HCT116 (cell line): Measurements from ENCODE around the gene SIX3. TPM values are rescaled to one million over a fixed set of nuclear protein-coding genes. Genes with fewer than 3 reads are reported as not detected.

ENCODE experiments used
- ATAC-seq: fragments of 200-7000 bp; cut with Tn5 transposase; 2 replicates; pipeline ENCODE4 v1.9.1; 2020; ENCODE audit warnings: mild to moderate bottlenecking, moderate library complexity
- BruUV-seq: library from RNA; stranded (reverse); fragments of 400-500 nt; replicated peaks from 2 replicates; lab custom pipeline; 2021; lab: Mats Ljungman, UMichigan
- CTCF ChIA-PET: fragments of 300-600 bp; sonication (Branson Sonifier 250); formaldehyde crosslinking; loops from one replicate; lab custom pipeline; 2021; ENCODE audit warnings: antibody characterized with exemption; lab: Charles Lee
- POLR2A ChIA-PET: fragments of 300-600, 350-600 bp; sonication (Branson Sonifier 250); formaldehyde crosslinking; loops from one replicate; lab custom pipeline; 2021; ENCODE audit warnings: antibody characterized with exemption; lab: Charles Lee
- RAD21 ChIA-PET, 2 experiments: fragments of 300-600 bp; sonication (Branson Sonifier 250); formaldehyde crosslinking; loops; one replicate each; lab custom pipeline; 2023; ENCODE audit warnings: low total read pairs in 2 of 2; ENCODE audit not compliant: uncharacterized antibody in 2 of 2, unreplicated experiment in 2 of 2, low non-redundant PET in 1 of 2; lab: Charles Lee
- DNase-seq: peaks from one replicate; pipeline ENCODE4 v3.0.0-alpha.2; 2010; ENCODE audit warnings: low read depth, low spot score
- H2AFZ ChIP-seq: fragments of 200-600 bp; shearing (Covaris generic), sonication (generic); 2 replicates; pipeline ENCODE4 v1.6.1; 2017; ENCODE audit warnings: low read depth, mixed run types, mixed read lengths, antibody characterized with exemption, low read length; ENCODE audit not compliant: poor library complexity, severe bottlenecking
- H3K27ac ChIP-seq: 2 replicates; pipeline ENCODE4 v1.5.1; 2012; ENCODE audit warnings: low read depth, low read length
- H3K27me3 ChIP-seq: fragments of 200-600 bp; sonication (generic); 2 replicates; pipeline ENCODE4 v1.6.1; 2016; ENCODE audit warnings: mixed run types, low read length, mixed read lengths; ENCODE audit not compliant: insufficient read depth
- H3K36me3 ChIP-seq, 2 experiments: fragments of 200-500 bp in 1 of 2; fragments of 200-600 bp in 1 of 2; sonication (Bioruptor generic) in 1 of 2; sonication (generic) in 1 of 2; 2 replicates each; pipeline versions ENCODE4 v1.5.1 to v1.6.1; 2014 to 2016; ENCODE audit warnings: low read length in 2 of 2, inconsistent platforms in 1 of 2, mixed read lengths in 1 of 2, mixed run types in 1 of 2; ENCODE audit not compliant: insufficient read depth in 2 of 2, control insufficient read depth in 1 of 2
- H3K4me1 ChIP-seq, 2 experiments: fragments of 200-600 bp in 1 of 2; sonication (generic) in 1 of 2; 2 replicates each; pipeline versions ENCODE4 v1.5.1 to v1.6.1; 2012 to 2017; ENCODE audit warnings: low read length in 2 of 2, inconsistent platforms in 1 of 2, mild to moderate bottlenecking in 1 of 2, mixed read lengths in 1 of 2, mixed run types in 1 of 2, moderate library complexity in 1 of 2; ENCODE audit not compliant: insufficient read depth in 2 of 2, control insufficient read depth in 1 of 2
- H3K4me2 ChIP-seq: fragments of 200-600 bp; sonication (generic); 2 replicates; pipeline ENCODE4 v1.6.1; 2017; ENCODE audit warnings: mixed run types, low read length, mixed read lengths
- H3K4me3 ChIP-seq, 2 experiments: fragments of 200-600 bp in 1 of 2; sonication (generic) in 1 of 2; replicated peaks in 1 of 2; 2 replicates each; pipeline ENCODE4 v1.5.1; 2011 to 2016; ENCODE audit warnings: low read length in 2 of 2, control low read depth in 1 of 2, low read depth in 1 of 2, mild to moderate bottlenecking in 1 of 2, mixed read lengths in 1 of 2, mixed run types in 1 of 2
- H3K79me2 ChIP-seq: fragments of 200-600 bp; sonication (generic); 2 replicates; pipeline ENCODE4 v1.6.1; 2017; ENCODE audit warnings: mild to moderate bottlenecking, mixed run types, low read length, moderate library complexity, mixed read lengths; ENCODE audit not compliant: insufficient read depth
- H3K9ac ChIP-seq: fragments of 200-600 bp; sonication (generic); 2 replicates; pipeline ENCODE4 v1.6.1; 2016; ENCODE audit warnings: low read length, mixed read lengths
- H3K9me2 ChIP-seq: fragments of 200-600 bp; sonication (generic), shearing (Covaris generic); 2 replicates; pipeline ENCODE4 v1.6.1; 2017; ENCODE audit warnings: mixed run types, mild to moderate bottlenecking, moderate library complexity; ENCODE audit not compliant: insufficient read depth
- H3K9me3 ChIP-seq, 2 experiments: fragments of 200-500 bp in 1 of 2; fragments of 200-600 bp in 1 of 2; sonication (Bioruptor generic) in 1 of 2; sonication (generic) in 1 of 2; 2 replicates each; pipeline ENCODE4 v1.6.1; 2014 to 2017; ENCODE audit warnings: low read length in 2 of 2, mixed read lengths in 2 of 2, inconsistent platforms in 1 of 2, low read depth in 1 of 2, mild to moderate bottlenecking in 1 of 2, mixed run types in 1 of 2, moderate library complexity in 1 of 2; ENCODE audit not compliant: control insufficient read depth in 1 of 2, insufficient read depth in 1 of 2
- H4K20me1 ChIP-seq: fragments of 200-600 bp; sonication (generic), shearing (Covaris generic); 2 replicates; pipeline ENCODE4 v1.6.1; 2017; ENCODE audit warnings: mixed run types, mild to moderate bottlenecking, moderate library complexity; ENCODE audit not compliant: insufficient read depth
- EGR1 ChIP-seq: IDR thresholded peaks from 2 replicates; pipeline ENCODE4 v1.6.1; 2012; ENCODE audit warnings: low read depth
- EZH2 ChIP-seq: fragments of 200-600 bp; sonication (generic); IDR thresholded peaks from 2 replicates; pipeline ENCODE4 v1.6.1; 2017; ENCODE audit warnings: antibody characterized with exemption, mixed run types
- EZH2phosphoT487 ChIP-seq: fragments of 200-600 bp; IDR thresholded peaks from 2 replicates; pipeline ENCODE4 v1.6.1; 2018; ENCODE audit warnings: antibody characterized with exemption, borderline replicate concordance
- JUND ChIP-seq: IDR thresholded peaks from 2 replicates; pipeline ENCODE4 v1.6.1; 2012
- SIN3A ChIP-seq: IDR thresholded peaks from 2 replicates; pipeline ENCODE4 v1.6.1; 2012; ENCODE audit warnings: low read depth
- SP1 ChIP-seq: IDR thresholded peaks from 2 replicates; pipeline ENCODE4 v1.6.1; 2012; ENCODE audit warnings: low read depth
- SRF ChIP-seq: IDR thresholded peaks from 2 replicates; pipeline ENCODE4 v1.6.1; 2012; ENCODE audit warnings: low read depth
- ZBTB33 ChIP-seq: IDR thresholded peaks from 2 replicates; pipeline ENCODE4 v1.6.1; 2011; ENCODE audit warnings: mild to moderate bottlenecking, low read length, moderate library complexity; ENCODE audit not compliant: insufficient replicate concordance; ENCODE audit errors: extremely low read depth
- intact Hi-C: fragments of 100-400 bp; cut with micrococcal nuclease; formaldehyde crosslinking; loops from 2 replicates; pipeline ENCODE4 v1.10.0; 2022
- total RNA-seq: library from RNA; stranded (reverse); gene quantifications from one replicate; pipeline ENCODE4 v1.2.1, GENCODE V29; 2021; ENCODE audit not compliant: unreplicated experiment

SIX3 gene
- total RNA-seq, 1 experiment from 2014 or later: 1.2 TPM

GRCh38 chr2:44902217-44903137, 39.0 kb upstream of the SIX3 start:
- no peak for ATAC-seq
- Histone ChIP-seq H3K27ac (no peak overlapping the region), H3K4me2 (no peak overlapping the region)
- TF ChIP-seq EZH2: no peak
- TF ChIP-seq SP1: no peak
- no peak for TF ChIP-seq JUND
- TF ChIP-seq, all 23 proteins: peak for 0
- peaks cover 19% of the 10 kb centered on the region for H3K27me3 ChIP-seq
- H3K4me3 ChIP-seq: no peak overlapping the region
- DNase-seq: no peak
- H3K4me1 ChIP-seq: no peaks in the 10 kb centered on the region
- no peaks in the 10 kb centered on the region for H3K36me3 ChIP-seq
- no peaks in the 10 kb centered on the region for H4K20me1 ChIP-seq
- POLR2A ChIA-PET: no interaction called here
- CTCF ChIA-PET: no interaction called here
- H3K79me2 ChIP-seq: no peaks in the 10 kb centered on the region
- no peak overlapping the region for H2AFZ ChIP-seq
- no TSS peak for BruUV-seq
- RAD21 ChIA-PET: no interaction called here
- H3K9me3 ChIP-seq: no peaks in the 10 kb centered on the region
- intact Hi-C loops: no loop called here
- H3K9ac ChIP-seq: no peak overlapping the region
- H3K9me2 ChIP-seq: no peaks in the 10 kb centered on the region

GRCh38 chr2:44904578-44904977, 36.9 kb upstream of the SIX3 start:
- no peak for DNase-seq
- Histone ChIP-seq H3K36me3 (no peaks in the 10 kb centered on the region), H3K79me2 (no peaks in the 10 kb centered on the region), H3K4me3 (no peak overlapping the region), H3K4me1 (no peaks in the 10 kb centered on the region), H3K9ac (no peak overlapping the region), H4K20me1 (no peaks in the 10 kb centered on the region), H3K9me3 (no peaks in the 10 kb centered on the region), H3K4me2 (no peak overlapping the region), H2AFZ (no peak overlapping the region), H3K27me3 (peaks cover 18% of the 10 kb centered on the region), H3K27ac (no peak overlapping the region), H3K9me2 (no peaks in the 10 kb centered on the region)
- CTCF ChIA-PET: no interaction called here
- RAD21 ChIA-PET: no interaction called here
- ATAC-seq: no peak
- no peak for TF ChIP-seq EZH2phosphoT487
- TF ChIP-seq SIN3A: no peak
- TF ChIP-seq ZBTB33: no peak
- no peak for TF ChIP-seq SRF
- no peak for TF ChIP-seq EGR1
- no peak for TF ChIP-seq EZH2
- TF ChIP-seq SP1: no peak
- POLR2A ChIA-PET: no interaction called here
- no TSS peak for BruUV-seq
- intact Hi-C loops: no loop called here
